OCI-LY3 (cell line): ENCODE results near the gene CCDC27.

Source experiments
- H2AFZ ChIP-seq: fragments of 200-600, 300-600 bp; shearing (Covaris generic); 2 replicates; pipeline ENCODE4 v1.6.0; 2014; ENCODE audit warnings: antibody characterized with exemption, low read depth, low read length
- H3K27ac ChIP-seq: fragments of 200-600, 300-600 bp; sonication (generic); 2 replicates; pipeline ENCODE4 v1.5.1; 2014; ENCODE audit warnings: mild to moderate bottlenecking, low read length, moderate library complexity, mixed read lengths
- H3K27me3 ChIP-seq: fragments of 200-600, 300-600 bp; sonication (generic); 2 replicates; pipeline ENCODE4 v1.6.1; 2014; ENCODE audit warnings: low read depth, low read length, mixed read lengths
- H3K36me3 ChIP-seq: fragments of 200-600, 300-600 bp; sonication (generic); replicated peaks from 2 replicates; pipeline ENCODE3; 2014; ENCODE audit warnings: low read depth, low read length, mixed read lengths
- H3K4me1 ChIP-seq: fragments of 300-600, 200-600 bp; sonication (generic); 2 replicates; pipeline ENCODE4 v1.6.1; 2014; ENCODE audit warnings: low read length, mixed read lengths
- H3K4me2 ChIP-seq: fragments of 200-600, 300-600 bp; sonication (generic); 2 replicates; pipeline ENCODE4 v1.6.1; 2014; ENCODE audit warnings: low read length, mixed read lengths
- H3K4me3 ChIP-seq: fragments of 300-600, 200-600 bp; sonication (generic); 2 replicates; pipeline ENCODE4 v1.5.1; 2014; ENCODE audit warnings: antibody characterized with exemption, mild to moderate bottlenecking, low read length, moderate library complexity
- H3K79me2 ChIP-seq: fragments of 300-600, 200-600 bp; shearing (Covaris generic); 2 replicates; pipeline ENCODE4 v1.6.1; 2014; ENCODE audit warnings: mild to moderate bottlenecking, low read length, mixed read lengths
- H3K9ac ChIP-seq: fragments of 300-600, 200-600 bp; shearing (Covaris generic); 2 replicates; pipeline ENCODE4 v1.6.0; 2014; ENCODE audit warnings: mild to moderate bottlenecking, low read length, moderate library complexity
- H3K9me3 ChIP-seq: fragments of 200-600, 300-600 bp; shearing (Covaris generic); 2 replicates; pipeline ENCODE4 v1.6.1; 2014; ENCODE audit warnings: low read length, mixed read lengths; ENCODE audit not compliant: insufficient read depth
- H4K20me1 ChIP-seq: fragments of 200-600, 300-600 bp; sonication (generic); 2 replicates; pipeline ENCODE4 v1.6.1; 2016; ENCODE audit warnings: low read length, mixed read lengths; ENCODE audit not compliant: insufficient read depth
- CTCF ChIP-seq: fragments of 200-600, 300-600 bp; sonication (generic); IDR thresholded peaks from 2 replicates; pipeline ENCODE4 v1.5.1; 2014; ENCODE audit warnings: antibody characterized with exemption, low read length, low read depth
- EZH2phosphoT487 ChIP-seq: fragments of 200-600 bp; shearing (Covaris generic); IDR thresholded peaks from 2 replicates; pipeline ENCODE4 v1.6.1; 2018; ENCODE audit warnings: antibody characterized with exemption, mixed run types, low read depth

Gene CCDC27

GRCh38 chr1:3763351-3764125 lies 11.3 kb downstream of the CCDC27 start:
- Histone ChIP-seq H4K20me1 (no peaks in the 10 kb centered on the region), H3K27ac (no peak overlapping the region), H2AFZ (no peak overlapping the region), H3K4me2 (no peak overlapping the region), H3K36me3 (no peaks in the 10 kb centered on the region), H3K27me3 (peaks cover 17% of the 10 kb centered on the region), H3K9ac (no peak overlapping the region), H3K4me1 (no peaks in the 10 kb centered on the region), H3K9me3 (no peaks in the 10 kb centered on the region), H3K4me3 (no peak overlapping the region), H3K79me2 (no peaks in the 10 kb centered on the region)
- TF ChIP-seq CTCF: no peak
- TF ChIP-seq EZH2phosphoT487: no peak

DNA sequence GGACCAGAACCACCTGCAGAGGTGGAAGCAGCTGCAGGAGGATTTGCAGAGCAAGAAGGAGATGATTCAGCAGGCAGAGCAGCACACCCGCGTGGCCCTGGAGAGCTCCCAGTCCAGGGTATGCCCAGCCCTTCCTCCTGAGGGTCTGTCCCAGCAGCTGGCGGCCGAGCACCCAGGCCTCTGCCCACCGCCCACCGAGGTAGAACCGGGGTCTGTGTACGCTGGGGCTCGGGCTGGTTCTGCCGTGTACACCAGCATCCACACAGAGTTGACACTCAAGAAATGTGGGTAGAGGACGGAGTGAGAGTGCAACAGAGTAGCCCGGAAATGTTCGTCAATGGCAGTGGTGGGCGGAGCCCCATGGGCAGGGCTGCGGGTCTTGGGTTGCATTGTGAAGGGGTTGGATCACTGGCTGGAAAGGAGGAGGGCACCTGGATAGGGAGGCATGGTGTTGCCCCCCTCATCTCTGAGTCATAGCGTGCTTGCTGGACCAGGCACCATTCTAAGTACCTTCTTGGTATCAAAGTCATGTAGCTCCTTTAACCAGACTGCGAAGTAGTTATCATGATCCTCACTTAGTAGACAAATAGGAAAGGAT lies 15.2 kb downstream of the CCDC27 start:
- Histone ChIP-seq H3K4me1 (peaks cover 8% of the 10 kb centered on the region; the same call in 1 of the 2 replicates), H4K20me1 (no peaks in the 10 kb centered on the region), H3K27ac (no peak overlapping the region), H3K79me2 (no peaks in the 10 kb centered on the region), H3K9me3 (no peaks in the 10 kb centered on the region), H3K4me3 (no peak overlapping the region), H2AFZ (no peak overlapping the region), H3K27me3 (peaks cover 4% of the 10 kb centered on the region; the same call in 1 of the 2 replicates), H3K4me2 (no peak overlapping the region), H3K9ac (no peak overlapping the region), H3K36me3 (no peaks in the 10 kb centered on the region)
- TF ChIP-seq EZH2phosphoT487: no peak
- no peak for TF ChIP-seq CTCF

DNA sequence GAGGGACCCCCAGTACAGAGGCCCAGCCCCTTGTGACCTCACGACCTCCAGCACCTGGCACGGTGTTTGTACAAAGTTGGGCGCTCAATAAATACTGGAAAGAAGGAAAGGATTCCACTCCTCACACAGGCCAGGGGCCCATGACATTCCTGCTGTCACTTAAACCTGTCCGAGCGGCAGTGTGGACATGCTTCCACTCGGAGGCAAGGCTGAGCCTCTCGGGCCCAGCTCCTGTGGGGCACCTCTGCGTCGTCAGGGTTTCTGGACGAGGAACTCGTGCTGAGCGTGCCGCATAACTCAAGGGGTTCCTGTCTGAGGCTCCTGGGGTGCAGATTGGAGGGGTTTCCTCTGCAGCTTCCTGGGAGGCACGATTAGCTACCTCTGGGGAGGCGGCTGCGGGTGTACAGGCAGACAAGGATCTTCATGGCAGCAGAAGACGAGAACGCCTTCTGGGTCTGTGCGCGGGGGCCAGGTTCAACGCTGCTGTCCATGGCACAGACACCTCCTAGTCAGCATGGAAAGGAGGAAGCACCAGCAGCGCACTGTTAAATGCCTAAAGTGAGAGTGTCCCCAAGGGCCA lies 16.7 kb downstream of the CCDC27 start:
- TF ChIP-seq EZH2phosphoT487 (no peak), CTCF (no peak)
- Histone ChIP-seq H2AFZ (no peak overlapping the region), H3K4me1 (peaks cover 13% of the 10 kb centered on the region), H3K36me3 (no peaks in the 10 kb centered on the region), H3K9me3 (no peaks in the 10 kb centered on the region), H3K4me2 (no peak overlapping the region), H3K79me2 (no peaks in the 10 kb centered on the region), H3K9ac (no peak overlapping the region), H4K20me1 (no peaks in the 10 kb centered on the region), H3K27ac (no peak overlapping the region), H3K4me3 (no peak overlapping the region), H3K27me3 (peaks cover 10% of the 10 kb centered on the region; the same call in 1 of the 2 replicates)

DNA sequence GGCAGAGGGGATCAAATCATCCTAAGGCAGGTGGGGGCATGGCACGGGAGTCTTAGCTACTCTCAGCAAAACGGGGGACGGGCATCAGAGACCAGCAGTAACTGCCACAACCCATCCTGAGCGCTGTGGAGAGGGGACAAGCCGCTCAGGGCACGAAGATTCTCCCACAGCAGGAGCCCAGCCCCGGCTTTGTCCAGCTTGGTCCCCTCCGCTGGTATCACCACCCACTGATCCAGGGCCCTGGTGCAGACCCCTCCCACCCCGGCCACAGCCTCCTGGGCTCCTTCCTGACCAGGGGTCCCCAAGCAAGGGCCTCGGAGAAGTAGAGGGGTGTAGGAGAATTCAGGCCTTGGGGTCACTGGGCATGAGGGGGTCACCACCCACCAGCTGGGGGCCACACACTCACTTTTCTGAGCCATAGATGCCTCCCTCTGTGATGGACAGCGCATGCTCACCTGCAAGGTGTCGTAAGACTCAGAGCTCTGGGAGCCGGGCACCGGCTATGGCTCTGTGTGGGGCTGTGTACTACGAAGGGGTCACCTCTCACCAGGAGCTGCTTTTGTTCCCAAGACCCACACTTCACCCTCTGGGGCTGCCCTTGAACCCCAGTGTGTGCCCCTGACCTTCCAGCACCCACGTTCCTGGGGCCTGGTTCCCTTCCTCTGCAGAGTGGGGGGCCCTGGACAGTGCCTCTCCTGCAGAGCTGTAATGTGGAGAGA lies 18.0 kb downstream of the CCDC27 start:
- no peak overlapping the region for H3K27ac ChIP-seq
- H3K9ac ChIP-seq: no peak overlapping the region
- TF ChIP-seq CTCF (no peak), EZH2phosphoT487 (no peak)
- no peaks in the 10 kb centered on the region for H3K79me2 ChIP-seq
- H3K27me3 ChIP-seq: peaks cover 7% of the 10 kb centered on the region; the same call in 1 of the 2 replicates
- H3K9me3 ChIP-seq: no peaks in the 10 kb centered on the region
- H2AFZ ChIP-seq: no peak overlapping the region
- peaks cover 13% of the 10 kb centered on the region for H3K4me1 ChIP-seq
- H3K4me2 ChIP-seq: no peak overlapping the region
- no peak overlapping the region for H3K4me3 ChIP-seq
- no peaks in the 10 kb centered on the region for H3K36me3 ChIP-seq
- H4K20me1 ChIP-seq: no peaks in the 10 kb centered on the region
